HepG2 (cell line): ENCODE measurements around the gene TMED6. TPM values are rescaled to one million over a fixed set of nuclear protein-coding genes. Genes with fewer than 3 reads are reported as not detected.
A peak's percentile ranks its signal among the peaks of the same experiment; 100 is the strongest.

Source experiments
- ARHGAP35 ChIP-seq: sonication (generic); formaldehyde crosslinking; IDR thresholded peaks from 2 replicates; pipeline ENCODE4 v1.9.0; 2022; ENCODE audit warnings: mild to moderate bottlenecking, inconsistent platforms, moderate library complexity, missing genetic modification reagents, borderline replicate concordance
- GABPA ChIP-seq, 2 experiments: IDR thresholded peaks; 2 replicates each; pipeline ENCODE4 v1.6.1; 2011 to 2016; ENCODE audit warnings: low read depth in 2 of 2, low read length in 1 of 2, missing biosample characterization in 1 of 2, missing genetic modification characterization in 1 of 2
- IRF2 ChIP-seq: IDR thresholded peaks from 2 replicates; pipeline ENCODE4 v1.6.1; 2018; ENCODE audit warnings: missing genetic modification reagents, missing compliant biosample characterization
- KIAA2018 ChIP-seq: sonication (generic); formaldehyde crosslinking; IDR thresholded peaks from 2 replicates; pipeline ENCODE4 v1.5.0; 2020; ENCODE audit warnings: mild to moderate bottlenecking, missing genetic modification reagents, borderline replicate concordance
- NCOR1 ChIP-seq: fragments of 200-600 bp; sonication (generic); IDR thresholded peaks from 2 replicates; pipeline ENCODE4 v1.7.0; 2017; ENCODE audit warnings: antibody characterized with exemption, low read length, borderline replicate concordance
- RXRB ChIP-seq: IDR thresholded peaks from 2 replicates; pipeline ENCODE4 v1.6.1; 2016; ENCODE audit warnings: borderline replicate concordance, missing genetic modification reagents, missing compliant biosample characterization
- SALL2 ChIP-seq: sonication (generic); formaldehyde crosslinking; IDR thresholded peaks from 2 replicates; pipeline ENCODE4 v1.8.1; 2023; ENCODE audit warnings: mild to moderate bottlenecking, missing genetic modification reagents, inconsistent platforms
- SP140L ChIP-seq: sonication (generic); formaldehyde crosslinking; IDR thresholded peaks from 2 replicates; pipeline ENCODE4 v1.4.0; 2020; ENCODE audit warnings: missing genetic modification reagents, borderline replicate concordance
- ZBTB44 ChIP-seq: sonication (generic); formaldehyde crosslinking; IDR thresholded peaks from 2 replicates; pipeline ENCODE4 v1.4.0; 2020; ENCODE audit warnings: missing genetic modification reagents
- ZBTB8A ChIP-seq: sonication (generic); formaldehyde crosslinking; IDR thresholded peaks from 2 replicates; pipeline ENCODE4 v1.4.0; 2020; ENCODE audit warnings: mild to moderate bottlenecking, low read depth, missing genetic modification reagents, borderline replicate concordance
- ZFP91 ChIP-seq: sonication (generic); formaldehyde crosslinking; IDR thresholded peaks from 2 replicates; pipeline ENCODE4 v1.9.0; 2022; ENCODE audit warnings: missing genetic modification reagents, mild to moderate bottlenecking, borderline replicate concordance
- ZMYM2 ChIP-seq: sonication (generic); formaldehyde crosslinking; IDR thresholded peaks from 2 replicates; pipeline ENCODE4 v1.8.0; 2022; ENCODE audit warnings: mild to moderate bottlenecking, missing genetic modification reagents
- ZNF441 ChIP-seq: sonication (generic); formaldehyde crosslinking; IDR thresholded peaks from 2 replicates; pipeline ENCODE4 v1.7.0; 2021; ENCODE audit warnings: missing genetic modification reagents, borderline replicate concordance
- ZNF720 ChIP-seq: sonication (generic); formaldehyde crosslinking; IDR thresholded peaks from 2 replicates; pipeline ENCODE4 v1.4.0; 2020; ENCODE audit warnings: missing genetic modification reagents
- ZNF792 ChIP-seq: IDR thresholded peaks from 2 replicates; pipeline ENCODE4 v1.6.1; 2016
- ZNF883 ChIP-seq: sonication (generic); formaldehyde crosslinking; IDR thresholded peaks from 2 replicates; pipeline ENCODE4 v1.5.1; 2020; ENCODE audit warnings: mild to moderate bottlenecking, missing genetic modification reagents; ENCODE audit errors: not compliant biosample characterization
- polyA plus RNA-seq, 8 experiments: library from polyadenylated mRNA; depleted of rRNA in 3 of 8; stranded (reverse) in 7 of 8; unstranded in 1 of 8; fragments of >200 nt; fragmentation: Illumina TruSeq in 4 of 8; extraction: Trizol in 4 of 8; gene quantifications; 2 replicates each; pipeline versions ENCODE4 v1.2.1 to v1.2.3, GENCODE V29; 2011 to 2016; ENCODE audit warnings: low read depth in 4 of 8, missing spikeins in 1 of 8, mixed read lengths in 1 of 8; ENCODE audit not compliant: insufficient read depth in 1 of 8
- total RNA-seq, 5 experiments: library from RNA; depleted of rRNA; stranded (reverse); fragments of >200 nt; fragmentation: Illumina TruSeq; extraction: Trizol; gene quantifications; 2 replicates each; pipeline ENCODE4 v1.2.3, GENCODE V29; 2016; ENCODE audit warnings: low read depth in 1 of 5

Gene TMED6
- total and polyA plus RNA-seq, 2 of the 13 experiments (the other 11 are each of a cell fraction or from before 2014, with no cell fraction given), result 9.8 to 14.4 TPM

- peak; percentile 92; the same call in 1 of the 2 replicates for TF ChIP-seq KIAA2018 (CRISPR knock-in tag)
- 0 out of 2 replicates have a peak, but pooled peaks have one; percentile 90 for TF ChIP-seq ARHGAP35 (CRISPR knock-in tag)
- TF ChIP-seq ZFP91, result peak; percentile 98
- no peak for TF ChIP-seq SP140L (CRISPR knock-in tag)
- no peak for TF ChIP-seq ZNF720
- TF ChIP-seq IRF2 (CRISPR knock-in tag), result peak; percentile 78
- no peak for TF ChIP-seq ZBTB8A (CRISPR knock-in tag)
- TF ChIP-seq ZMYM2 (CRISPR knock-in tag), result 0 out of 2 replicates have a peak, but pooled peaks have one; percentile 4
- peak; percentile 97 for TF ChIP-seq ZNF883 (CRISPR knock-in tag)
- peak; percentile 77 for TF ChIP-seq RXRB (CRISPR knock-in tag)
- peak; percentile 87 for TF ChIP-seq GABPA (IDR thresholded peaks at IDR 0.05; ENCODE audit: low read depth, low read length)
- TF ChIP-seq GABPA (CRISPR knock-in tag; IDR thresholded peaks at IDR 0.05; ENCODE audit: low read depth), result peak; percentile 88
- 0 out of 2 replicates have a peak, but pooled peaks have one; percentile 10 for TF ChIP-seq ZNF441 (CRISPR knock-in tag)
- TF ChIP-seq NCOR1, result peak; percentile 19; the same call in 1 of the 2 replicates
- TF ChIP-seq ZBTB44 (CRISPR knock-in tag), result no peak
- TF ChIP-seq ZNF792 (CRISPR knock-in tag), result peak; percentile 53; the same call in 1 of the 2 replicates
- no peak; the same call in 1 of the 2 replicates for TF ChIP-seq SALL2 (CRISPR knock-in tag)
These were observed 21.1 kb downstream of the TMED6 start, which contains the start of gene PDF (continued) for GRCh38 chr16:69330286-69331109.
